NCI-H2029 (cell line): Measurements from ENCODE around the gene ZKSCAN7.
A peak's percentile ranks its signal among the peaks of the same experiment; 100 is the strongest.
"Not testable (repeated sequence)": the region's sequence is repeated elsewhere in the genome, so short reads cannot be mapped to it uniquely, and the experiment has no call there.

Experiments
- DNase-seq: peaks from one replicate; lab custom pipeline; 2025; lab: John Stamatoyannopoulos, UW

The ZKSCAN7 gene

GRCh38 chr3:44554626-44555592 lies at the start of gene ZKSCAN7:
ZKSCAN7 (plus strand) TSS chr3:44555193; CDS start chr3:44557048, 1,855 bp downstream.
- peak; percentile 57 for DNase-seq

DNA sequence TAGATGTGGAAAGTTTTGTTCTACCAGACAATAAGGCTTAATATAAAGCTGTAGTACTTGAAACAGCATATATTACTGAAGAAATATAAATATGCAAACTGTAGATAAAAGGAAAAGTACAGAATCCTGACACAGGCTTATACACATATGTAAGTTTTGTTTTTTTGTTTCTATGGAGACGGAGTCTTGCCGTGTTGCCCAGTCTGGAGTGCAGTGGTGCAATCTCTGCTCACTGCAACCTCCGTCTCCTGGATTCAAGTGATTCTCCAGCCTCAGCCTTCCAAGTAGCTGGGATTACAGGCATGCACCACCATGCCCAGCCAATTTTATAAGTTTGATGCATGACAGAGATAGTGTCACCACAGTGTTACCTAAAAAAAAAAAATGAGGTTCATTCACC lies 48.4 kb upstream of the ZKSCAN7 start:
- no peak for DNase-seq

- DNase-seq: no peak
Measured at GRCh38 chr3:44506961-44507360, 48.0 kb upstream of the ZKSCAN7 start.

GRCh38 chr3:44509393-44509921 lies 45.5 kb upstream of the ZKSCAN7 start:
- DNase-seq: no peak

GRCh38 chr3:44510000-44510368 lies 45.0 kb upstream of the ZKSCAN7 start:
- DNase-seq: peak; percentile 42

DNA sequence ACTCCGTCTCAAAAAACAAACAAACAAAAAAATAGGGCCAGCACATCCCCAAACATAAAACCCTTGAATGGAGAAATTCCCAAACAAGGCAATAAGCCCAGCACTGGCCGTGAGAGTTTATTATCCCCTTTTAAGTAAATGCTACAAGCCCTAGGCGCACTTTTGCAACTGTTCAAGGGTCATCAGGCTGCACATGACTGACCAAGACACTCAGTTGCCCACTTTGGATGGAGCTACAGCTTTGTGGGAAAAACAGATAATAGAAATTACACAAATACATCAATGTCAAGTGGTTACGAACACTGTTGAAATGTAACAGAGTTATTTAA lies 43.8 kb upstream of the ZKSCAN7 start:
- DNase-seq: peak; percentile 43

- DNase-seq: no peak
Measured at GRCh38 chr3:44513513-44513912, 41.5 kb upstream of the ZKSCAN7 start.

DNA sequence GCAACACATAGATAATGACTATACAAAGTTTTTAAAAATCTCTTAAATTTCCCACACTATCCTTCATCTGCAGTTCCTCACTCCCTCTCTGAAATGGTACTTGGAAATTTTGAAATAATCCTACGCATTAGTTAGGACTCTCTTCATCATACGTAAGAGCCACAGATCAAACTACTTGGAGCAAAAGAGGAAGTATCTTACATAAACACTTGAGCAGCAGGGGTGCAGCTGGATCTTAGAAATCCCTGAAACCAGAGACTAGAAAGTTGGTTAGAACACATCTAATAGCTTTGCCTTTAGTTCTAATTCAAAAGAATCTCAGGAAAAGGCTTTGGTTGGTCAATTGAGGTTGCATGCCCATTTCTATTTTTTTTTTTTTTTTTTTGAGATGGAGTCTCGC lies 38.8 kb upstream of the ZKSCAN7 start:
- no peak for DNase-seq

GRCh38 chr3:44518782-44519156 lies 36.2 kb upstream of the ZKSCAN7 start:
- DNase-seq: no peak

GRCh38 chr3:44521721-44522120 lies 33.3 kb upstream of the ZKSCAN7 start:
- no peak for DNase-seq

- no peak for DNase-seq
Measured at GRCh38 chr3:44522494-44522933, 32.5 kb upstream of the ZKSCAN7 start.

GRCh38 chr3:44525060-44525459 lies 29.9 kb upstream of the ZKSCAN7 start:
- no peak for DNase-seq

DNA sequence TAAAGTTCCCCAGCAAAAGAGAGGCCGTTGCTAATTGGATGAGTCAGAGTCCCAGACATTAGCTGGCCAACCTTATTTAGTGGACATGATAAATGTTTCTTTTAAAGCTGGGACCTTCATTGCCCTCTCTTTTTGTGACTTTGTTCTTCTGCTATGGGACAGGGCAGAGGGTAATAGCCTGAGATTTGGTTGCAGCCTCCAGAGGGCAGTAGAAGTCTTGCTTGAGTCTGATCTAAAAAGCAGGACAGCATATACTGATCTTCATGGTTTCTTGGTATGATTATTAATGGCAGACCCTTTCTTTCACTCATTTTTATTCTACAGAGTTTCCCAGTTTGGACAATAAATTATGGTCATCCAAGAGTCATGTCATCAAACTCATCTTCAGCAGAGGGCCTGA lies 25.1 kb upstream of the ZKSCAN7 start:
- DNase-seq: no peak

GRCh38 chr3:44530911-44531310 lies 24.1 kb upstream of the ZKSCAN7 start:
- DNase-seq: no peak

DNA sequence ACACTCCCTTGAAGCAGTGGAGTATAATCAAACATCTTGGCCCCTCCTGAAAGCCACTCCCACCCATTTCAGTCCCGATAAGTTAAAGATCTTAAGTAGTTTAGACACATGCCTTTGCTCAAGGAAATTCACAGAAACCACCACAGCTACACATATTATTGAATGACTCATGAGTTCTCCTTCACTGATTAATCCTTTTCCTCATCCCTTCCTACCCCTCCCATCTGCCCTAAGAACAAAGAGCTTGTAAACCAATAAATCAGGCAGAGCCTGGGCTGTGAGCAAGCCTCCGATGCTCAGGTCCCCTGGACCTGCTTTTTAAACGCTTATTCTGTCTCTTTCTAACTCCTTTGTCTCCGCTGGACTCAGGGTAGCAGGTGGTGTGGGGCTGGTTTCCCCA lies 20.3 kb upstream of the ZKSCAN7 start:
- DNase-seq: not testable (repeated sequence)

DNA sequence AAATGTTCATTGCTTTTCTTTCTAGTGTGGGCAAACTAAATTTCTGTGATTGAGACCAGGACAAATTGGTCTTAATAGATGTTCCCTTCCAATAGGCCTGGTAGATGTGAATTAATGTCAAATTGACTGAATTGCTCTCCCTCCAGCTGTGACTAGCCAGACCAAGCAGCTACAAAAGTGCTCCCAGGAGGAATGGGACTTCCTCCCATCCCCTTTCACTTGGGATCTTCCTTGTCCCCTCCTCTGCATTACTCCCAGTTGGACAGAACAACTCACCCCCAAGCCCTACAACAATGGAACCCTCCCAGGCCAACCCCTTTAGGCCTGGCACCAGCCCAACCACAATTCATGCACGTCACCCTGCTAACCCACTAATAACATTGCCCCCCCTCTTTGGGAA lies 19.6 kb upstream of the ZKSCAN7 start:
- DNase-seq: no peak

DNA sequence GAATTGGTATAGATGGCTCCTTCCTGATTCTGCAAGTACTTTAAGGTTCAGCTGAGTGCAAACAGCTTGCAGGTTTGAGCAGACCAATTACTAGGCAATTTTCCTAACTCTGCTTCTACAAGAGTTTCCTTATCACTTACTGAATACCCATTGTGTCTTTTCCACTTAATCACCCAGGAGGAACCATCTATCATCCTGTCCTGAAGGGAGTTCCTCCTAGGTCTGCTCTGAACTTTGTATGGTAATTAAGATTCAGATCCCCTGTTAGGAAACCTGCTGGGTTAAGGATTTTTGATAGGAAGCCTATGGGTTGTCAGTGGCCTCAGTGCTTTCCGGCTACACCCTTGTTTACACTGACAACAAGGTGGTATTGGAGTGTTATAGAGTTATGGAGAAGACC lies 10.2 kb upstream of the ZKSCAN7 start:
- not testable (repeated sequence) for DNase-seq

- no peak for DNase-seq
Measured at GRCh38 chr3:44555723-44556122, 730 bp downstream of the ZKSCAN7 start.

GRCh38 chr3:44557074-44557473 lies 2.1 kb downstream of the ZKSCAN7 start:
- no peak for DNase-seq

- DNase-seq: no peak
Measured at GRCh38 chr3:44561076-44561475, 6.1 kb downstream of the ZKSCAN7 start.

DNA sequence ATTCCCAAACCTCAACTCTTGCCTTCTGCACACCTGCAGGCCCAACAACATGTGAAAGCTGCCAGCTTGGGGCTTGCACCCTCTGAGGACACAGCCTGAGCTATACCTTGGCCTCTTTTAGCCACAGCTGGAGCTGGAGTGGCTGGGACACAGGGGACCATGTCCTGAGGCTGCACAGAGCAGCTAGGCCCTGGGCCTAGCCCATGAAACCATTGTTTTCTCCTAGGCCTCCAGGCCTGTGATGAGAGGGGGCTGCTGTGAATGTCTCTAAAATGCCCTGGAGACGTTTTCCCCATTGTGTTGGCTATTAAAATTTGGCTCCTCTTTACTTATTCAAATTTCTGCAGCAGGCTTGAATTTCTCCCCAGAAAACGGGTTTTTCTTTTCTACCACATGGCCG lies 7.2 kb downstream of the ZKSCAN7 start:
- DNase-seq: no peak

DNA sequence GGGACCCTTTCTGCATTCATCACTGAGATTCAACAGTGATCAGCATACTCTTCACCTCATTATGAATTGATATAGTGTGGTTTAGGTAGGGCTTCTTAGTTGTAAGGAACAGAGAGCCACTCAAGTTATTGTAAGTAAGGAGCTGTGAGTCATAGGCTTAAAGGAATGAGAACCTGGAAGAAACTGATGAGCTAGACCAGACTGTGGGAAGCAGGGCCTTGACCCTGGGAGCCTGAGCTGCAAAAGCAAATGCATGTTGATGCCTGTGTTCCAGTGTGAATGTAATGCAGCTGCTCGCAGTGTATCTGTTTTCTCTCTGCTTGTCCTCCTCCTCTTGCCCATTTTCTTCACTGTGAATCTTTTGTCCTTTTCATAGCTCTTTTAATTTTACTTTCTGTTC lies 13.6 kb downstream of the ZKSCAN7 start:
- no peak for DNase-seq

- no peak for DNase-seq
Measured at GRCh38 chr3:44571024-44571423, 16.0 kb downstream of the ZKSCAN7 start.

DNA sequence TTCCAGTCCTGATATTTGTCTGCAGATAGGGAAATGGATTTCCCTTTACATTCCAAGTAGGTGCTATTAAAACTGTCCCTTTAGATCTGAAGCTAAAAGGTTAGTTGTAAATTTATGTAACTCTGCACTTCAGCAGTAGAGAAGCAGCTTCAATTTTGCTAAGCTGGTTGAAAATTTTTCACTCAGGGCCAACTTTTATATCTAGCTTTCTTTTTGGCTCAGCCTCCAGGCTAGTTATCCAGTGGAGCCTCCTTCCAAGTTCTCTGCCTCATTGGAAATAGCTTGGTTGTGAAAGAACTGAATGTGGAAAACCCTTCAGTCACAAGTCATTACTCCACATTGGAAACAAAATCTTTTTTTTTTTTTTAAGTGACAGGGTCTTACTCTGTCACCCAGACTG lies 21.6 kb downstream of the ZKSCAN7 start:
- no peak for DNase-seq
